Measurements from ENCODE around the gene RPS6KL1. TPM values are rescaled to one million over a fixed set of nuclear protein-coding genes. Genes with fewer than 3 reads are reported as not detected.

The RPS6KL1 gene
- polyA plus RNA-seq, 1 donor from 2014 or later = 147 TPM

DNA sequence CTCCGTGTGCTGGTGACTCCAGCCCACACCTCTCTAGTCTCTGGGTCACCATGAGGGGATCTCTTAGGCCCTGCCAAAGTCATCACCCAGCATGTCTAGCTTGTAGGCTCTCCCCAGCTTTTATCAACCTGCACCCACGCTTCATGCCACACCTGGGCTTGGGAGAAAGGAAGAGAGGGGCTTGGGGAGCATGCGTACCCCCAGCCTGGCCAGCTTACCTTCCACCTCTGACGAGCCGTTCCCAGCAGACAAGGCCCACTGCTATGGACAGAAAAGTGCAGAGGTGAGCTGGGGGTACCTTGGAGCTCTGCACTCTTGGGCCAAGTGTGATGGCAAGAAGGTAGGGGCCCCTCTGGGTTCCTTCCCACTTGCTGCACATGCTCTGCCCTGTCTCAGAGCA lies 30.6 kb upstream of the RPS6KL1 start:
- TF ChIP-seq RAD21 (conservative IDR thresholded peaks at IDR 0.05) (no peak), TAF1 (IDR thresholded peaks at IDR 0.05; ENCODE audit: low read depth) (no peak), EP300 (conservative IDR thresholded peaks at IDR 0.05; ENCODE audit: poor library complexity, severe bottlenecking) (no peak), MXI1 (conservative IDR thresholded peaks at IDR 0.05; ENCODE audit: poor library complexity, severe bottlenecking) (no peak), SMC3 (conservative IDR thresholded peaks at IDR 0.05; ENCODE audit: poor library complexity) (no peak), EZH2 (IDR thresholded peaks at IDR 0.05; ENCODE audit: borderline replicate concordance, insufficient read depth, low read length, poor library complexity, severe bottlenecking) (no peak), POLR2AphosphoS5 (IDR thresholded peaks at IDR 0.05) (no peak)
- TF ChIP-seq, protein P1, sequence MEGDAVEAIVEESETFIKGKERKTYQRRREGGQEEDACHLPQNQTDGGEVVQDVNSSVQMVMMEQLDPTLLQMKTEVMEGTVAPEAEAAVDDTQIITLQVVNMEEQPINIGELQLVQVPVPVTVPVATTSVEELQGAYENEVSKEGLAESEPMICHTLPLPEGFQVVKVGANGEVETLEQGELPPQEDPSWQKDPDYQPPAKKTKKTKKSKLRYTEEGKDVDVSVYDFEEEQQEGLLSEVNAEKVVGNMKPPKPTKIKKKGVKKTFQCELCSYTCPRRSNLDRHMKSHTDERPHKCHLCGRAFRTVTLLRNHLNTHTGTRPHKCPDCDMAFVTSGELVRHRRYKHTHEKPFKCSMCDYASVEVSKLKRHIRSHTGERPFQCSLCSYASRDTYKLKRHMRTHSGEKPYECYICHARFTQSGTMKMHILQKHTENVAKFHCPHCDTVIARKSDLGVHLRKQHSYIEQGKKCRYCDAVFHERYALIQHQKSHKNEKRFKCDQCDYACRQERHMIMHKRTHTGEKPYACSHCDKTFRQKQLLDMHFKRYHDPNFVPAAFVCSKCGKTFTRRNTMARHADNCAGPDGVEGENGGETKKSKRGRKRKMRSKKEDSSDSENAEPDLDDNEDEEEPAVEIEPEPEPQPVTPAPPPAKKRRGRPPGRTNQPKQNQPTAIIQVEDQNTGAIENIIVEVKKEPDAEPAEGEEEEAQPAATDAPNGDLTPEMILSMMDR (IDR thresholded peaks at IDR 0.05; ENCODE audit: poor library complexity, severe bottlenecking) = no peak
- TF ChIP-seq, protein P2, sequence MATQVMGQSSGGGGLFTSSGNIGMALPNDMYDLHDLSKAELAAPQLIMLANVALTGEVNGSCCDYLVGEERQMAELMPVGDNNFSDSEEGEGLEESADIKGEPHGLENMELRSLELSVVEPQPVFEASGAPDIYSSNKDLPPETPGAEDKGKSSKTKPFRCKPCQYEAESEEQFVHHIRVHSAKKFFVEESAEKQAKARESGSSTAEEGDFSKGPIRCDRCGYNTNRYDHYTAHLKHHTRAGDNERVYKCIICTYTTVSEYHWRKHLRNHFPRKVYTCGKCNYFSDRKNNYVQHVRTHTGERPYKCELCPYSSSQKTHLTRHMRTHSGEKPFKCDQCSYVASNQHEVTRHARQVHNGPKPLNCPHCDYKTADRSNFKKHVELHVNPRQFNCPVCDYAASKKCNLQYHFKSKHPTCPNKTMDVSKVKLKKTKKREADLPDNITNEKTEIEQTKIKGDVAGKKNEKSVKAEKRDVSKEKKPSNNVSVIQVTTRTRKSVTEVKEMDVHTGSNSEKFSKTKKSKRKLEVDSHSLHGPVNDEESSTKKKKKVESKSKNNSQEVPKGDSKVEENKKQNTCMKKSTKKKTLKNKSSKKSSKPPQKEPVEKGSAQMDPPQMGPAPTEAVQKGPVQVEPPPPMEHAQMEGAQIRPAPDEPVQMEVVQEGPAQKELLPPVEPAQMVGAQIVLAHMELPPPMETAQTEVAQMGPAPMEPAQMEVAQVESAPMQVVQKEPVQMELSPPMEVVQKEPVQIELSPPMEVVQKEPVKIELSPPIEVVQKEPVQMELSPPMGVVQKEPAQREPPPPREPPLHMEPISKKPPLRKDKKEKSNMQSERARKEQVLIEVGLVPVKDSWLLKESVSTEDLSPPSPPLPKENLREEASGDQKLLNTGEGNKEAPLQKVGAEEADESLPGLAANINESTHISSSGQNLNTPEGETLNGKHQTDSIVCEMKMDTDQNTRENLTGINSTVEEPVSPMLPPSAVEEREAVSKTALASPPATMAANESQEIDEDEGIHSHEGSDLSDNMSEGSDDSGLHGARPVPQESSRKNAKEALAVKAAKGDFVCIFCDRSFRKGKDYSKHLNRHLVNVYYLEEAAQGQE (IDR thresholded peaks at IDR 0.05; ENCODE audit: borderline replicate concordance) = no peak
- H3K27ac ChIP-seq (ENCODE audit: low read length) = no peak overlapping the region
- no peaks in the 10 kb centered on the region for H4K20me1 ChIP-seq (ENCODE audit: insufficient read depth)
- no peaks in the 10 kb centered on the region for H3F3A ChIP-seq (ENCODE audit: insufficient read depth, low read length, poor library complexity, severe bottlenecking)
- H3K9ac ChIP-seq (ENCODE audit: low read length) = no peak overlapping the region
- no peaks in the 10 kb centered on the region for H3K36me3 ChIP-seq (ENCODE audit: insufficient read depth, low read length)
- peaks cover 14% of the 10 kb centered on the region for H3K27me3 ChIP-seq (ENCODE audit: insufficient read depth, low read depth, low read length)
- H3K9me2 ChIP-seq (ENCODE audit: insufficient read depth, low read length) = no peaks in the 10 kb centered on the region
- H3K4me2 ChIP-seq (ENCODE audit: low read length) = no peak overlapping the region
- no peaks in the 10 kb centered on the region for H3K79me2 ChIP-seq (replicated peaks; ENCODE audit: insufficient read depth, low read length)
- H2AFZ ChIP-seq (ENCODE audit: low read depth, low read length) = no peak overlapping the region
- H3K4me3 ChIP-seq (ENCODE audit: low read length) = no peak overlapping the region
- H3K9me3 ChIP-seq (ENCODE audit: low read length) = no peaks in the 10 kb centered on the region

- Histone ChIP-seq H3K9ac (ENCODE audit: low read length) (no peak overlapping the region), H3K27me3 (ENCODE audit: insufficient read depth, low read depth, low read length) (peaks cover 14% of the 10 kb centered on the region), H3K4me3 (ENCODE audit: low read length) (no peak overlapping the region), H3K79me2 (replicated peaks; ENCODE audit: insufficient read depth, low read length) (no peaks in the 10 kb centered on the region), H3F3A (ENCODE audit: insufficient read depth, low read length, poor library complexity, severe bottlenecking) (no peaks in the 10 kb centered on the region), H2AFZ (ENCODE audit: low read depth, low read length) (no peak overlapping the region), H3K9me3 (ENCODE audit: low read length) (no peaks in the 10 kb centered on the region), H3K36me3 (ENCODE audit: insufficient read depth, low read length) (no peaks in the 10 kb centered on the region), H4K20me1 (ENCODE audit: insufficient read depth) (no peaks in the 10 kb centered on the region), H3K9me2 (ENCODE audit: insufficient read depth, low read length) (no peaks in the 10 kb centered on the region), H3K27ac (ENCODE audit: low read length) (no peak overlapping the region), H3K4me2 (ENCODE audit: low read length) (no peak overlapping the region)
- TF ChIP-seq MXI1 (conservative IDR thresholded peaks at IDR 0.05; ENCODE audit: poor library complexity, severe bottlenecking) (no peak), TAF1 (IDR thresholded peaks at IDR 0.05; ENCODE audit: low read depth) (no peak), EZH2 (IDR thresholded peaks at IDR 0.05; ENCODE audit: borderline replicate concordance, insufficient read depth, low read length, poor library complexity, severe bottlenecking) (no peak), EP300 (conservative IDR thresholded peaks at IDR 0.05; ENCODE audit: poor library complexity, severe bottlenecking) (no peak), SMC3 (conservative IDR thresholded peaks at IDR 0.05; ENCODE audit: poor library complexity) (no peak)
These were observed 29.8 kb upstream of the RPS6KL1 start for GRCh38 chr14:74952697-74953484.
